ENCODE results near the gene OAS3.
"Not testable (repeated sequence)": the region's sequence is repeated elsewhere in the genome, so short reads cannot be mapped to it uniquely, and the experiment has no call there.

OAS3 gene

GRCh38 chr12:112924986-112925385 is 13.3 kb upstream of the OAS3 start:
- DNase-seq (ENCODE audit: low read depth in 2 of 2), result no peak

- not testable (repeated sequence) for DNase-seq (ENCODE audit: low read depth in 2 of 2)
These were observed 11.7 kb upstream of the OAS3 start for GRCh38 chr12:112926416-112927033.

- no peak for DNase-seq (ENCODE audit: low read depth in 2 of 2)
These were observed 10.8 kb upstream of the OAS3 start for GRCh38 chr12:112927475-112927874.

- no peak for DNase-seq (ENCODE audit: low read depth in 2 of 2)
These were observed 10.3 kb upstream of the OAS3 start for GRCh38 chr12:112927925-112928324.

- DNase-seq (ENCODE audit: low read depth in 2 of 2), result no peak
These were observed 9.3 kb upstream of the OAS3 start for GRCh38 chr12:112928978-112929377.

GRCh38 chr12:112929715-112930114 is 8.6 kb upstream of the OAS3 start:
- no peak for DNase-seq (ENCODE audit: low read depth in 2 of 2)

GRCh38 chr12:112930350-112930749 is 7.9 kb upstream of the OAS3 start:
- no peak for DNase-seq (ENCODE audit: low read depth in 2 of 2)

- DNase-seq (ENCODE audit: low read depth in 2 of 2), result no peak
These were observed 5.7 kb upstream of the OAS3 start for GRCh38 chr12:112932485-112933128.

- DNase-seq (ENCODE audit: low read depth in 2 of 2), result no peak
These were observed 5.2 kb upstream of the OAS3 start for GRCh38 chr12:112933129-112933505.

- DNase-seq (ENCODE audit: low read depth in 2 of 2), result no peak
These were observed 2.0 kb upstream of the OAS3 start for GRCh38 chr12:112936264-112936663.

GRCh38 chr12:112936927-112937326 is 1.3 kb upstream of the OAS3 start:
- DNase-seq (ENCODE audit: low read depth in 2 of 2), result no peak

GRCh38 chr12:112938751-112939150 is 477 bp downstream of the OAS3 start:
- no peak for DNase-seq (ENCODE audit: low read depth in 2 of 2)

GRCh38 chr12:112939761-112940381 is 1.6 kb downstream of the OAS3 start:
- no peak for DNase-seq (ENCODE audit: low read depth in 2 of 2)

GRCh38 chr12:112941528-112942335 is 3.5 kb downstream of the OAS3 start:
- no peak for DNase-seq (ENCODE audit: low read depth in 2 of 2)

- DNase-seq (ENCODE audit: low read depth in 2 of 2), result no peak
These were observed 4.3 kb downstream of the OAS3 start for GRCh38 chr12:112942572-112942971.

- DNase-seq (ENCODE audit: low read depth in 2 of 2), result no peak
These were observed 5.9 kb downstream of the OAS3 start for GRCh38 chr12:112944024-112944690.

- no peak for DNase-seq (ENCODE audit: low read depth in 2 of 2)
These were observed 7.2 kb downstream of the OAS3 start for GRCh38 chr12:112945515-112945914.

GRCh38 chr12:112946236-112947000 is 8.1 kb downstream of the OAS3 start:
- DNase-seq (ENCODE audit: low read depth in 2 of 2), result no peak

- no peak for DNase-seq (ENCODE audit: low read depth in 2 of 2)
These were observed 9.0 kb downstream of the OAS3 start for GRCh38 chr12:112947314-112947713.

GRCh38 chr12:112947761-112948160 is 9.5 kb downstream of the OAS3 start:
- no peak for DNase-seq (ENCODE audit: low read depth in 2 of 2)

GRCh38 chr12:112948806-112949205 is 10.5 kb downstream of the OAS3 start:
- no peak for DNase-seq (ENCODE audit: low read depth in 2 of 2)

Data from activated CD8-positive, alpha-beta memory T cell treated with anti-CD3 and anti-CD28 coated beads for 4 hours (primary cell).